ENCODE measurements around the gene SERAC1.

- no peak for TF ChIP-seq CTCF (conservative IDR thresholded peaks at IDR 0.05)
- TF ChIP-seq ZFX (IDR thresholded peaks at IDR 0.05): no peak
These were observed 94.3 kb downstream of the SERAC1 start for GRCh38 chr6:158073776-158074175.
